Gastrocnemius medialis (tissue), 4 donors: ENCODE data around the gene PLCL1. TPM values are rescaled to one million over a fixed set of nuclear protein-coding genes. Genes with fewer than 3 reads are reported as not detected.

Experiments
- ATAC-seq, 2 donors: fragments of 150-250 bp; one replicate each; pipeline ENCODE4 v1.9.1; 2016
- DNase-seq, 2 donors: peaks; one replicate each; pipeline ENCODE4 v3.0.0-alpha.2; 2019
- H3K27ac ChIP-seq, 4 donors: fragments of 200-600 bp; sonication (generic); 1 replicate in 1 of 4; 2 replicates in 3 of 4; pipeline ENCODE4 v1.5.1; 2016 to 2018; ENCODE audit warnings: mild to moderate bottlenecking in 2 of 4, moderate library complexity in 1 of 4
- H3K27me3 ChIP-seq, 3 donors: fragments of 200-600 bp; sonication (generic) in 2 of 3; 1 replicate in 1 of 3; 2 replicates in 2 of 3; pipeline versions ENCODE4 v1.5.1 to v1.6.0; 2016 to 2019; ENCODE audit warnings: mild to moderate bottlenecking in 1 of 3, moderate library complexity in 1 of 3
- H3K36me3 ChIP-seq, 2 donors: fragments of 200-600 bp; sonication (generic) in 1 of 2; one replicate each; pipeline ENCODE4 v1.5.1; 2017 to 2018
- H3K4me1 ChIP-seq, 2 donors: fragments of 200-600 bp; sonication (generic) in 1 of 2; one replicate each; pipeline ENCODE4 v1.5.1; 2016 to 2017; ENCODE audit warnings: mild to moderate bottlenecking in 2 of 2
- H3K4me3 ChIP-seq, 4 donors: fragments of 200-600 bp; sonication (generic) in 3 of 4; 1 replicate in 1 of 4; 2 replicates in 3 of 4; pipeline ENCODE4 v1.5.1; 2016 to 2019; ENCODE audit warnings: mild to moderate bottlenecking in 2 of 4
- H3K9me3 ChIP-seq, 3 donors: fragments of 200-600 bp; sonication (generic) in 2 of 3; 1 replicate in 1 of 3; 2 replicates in 2 of 3; pipeline ENCODE4 v1.5.1; 2016 to 2019
- POLR2A ChIP-seq, 2 donors: fragments of 450-650 bp; IDR thresholded peaks; one replicate each; pipeline ENCODE4 v1.6.1; 2017; ENCODE audit warnings: antibody characterized with exemption in 2 of 2, mild to moderate bottlenecking in 2 of 2, moderate library complexity in 2 of 2
- in situ Hi-C, 4 donors: fragments of 200-750 bp; cut with MboI; loops; one replicate each; pipeline versions ENCODE4 v1.15.0 to v1.8.0; 2017; ENCODE audit warnings: low sequenced_read_pairs in 4 of 4
- intact Hi-C: fragments of 100-400 bp; cut with DNase I; formaldehyde crosslinking; loops from one replicate; pipeline ENCODE4 v1.15.1; 2023; ENCODE audit warnings: low total_unique reads
- total RNA-seq, 4 donors: library from RNA; depleted of rRNA; stranded (reverse); fragments of >200 nt; gene quantifications; one replicate each; pipeline versions ENCODE4 v1.1.0 to v1.2.3, GENCODE V29; 2016
- TF ChIP-seq, protein P1 (sequence below), 5 experiments: fragments of 450-650 bp in 3 of 5; fragments of 200-600 bp in 2 of 5; sonication (generic) in 2 of 5; IDR thresholded peaks in 4 of 5; conservative IDR thresholded peaks in 1 of 5; 1 replicate in 4 of 5; 2 replicates in 1 of 5; pipeline ENCODE4 v1.5.1; 2016 to 2019; ENCODE audit warnings: antibody characterized with exemption in 5 of 5, mild to moderate bottlenecking in 3 of 5, moderate library complexity in 3 of 5

Gene PLCL1
- total RNA-seq, 4 donors from 2014 or later: 5.9 to 10.7 (median 9.8) TPM

DNA sequence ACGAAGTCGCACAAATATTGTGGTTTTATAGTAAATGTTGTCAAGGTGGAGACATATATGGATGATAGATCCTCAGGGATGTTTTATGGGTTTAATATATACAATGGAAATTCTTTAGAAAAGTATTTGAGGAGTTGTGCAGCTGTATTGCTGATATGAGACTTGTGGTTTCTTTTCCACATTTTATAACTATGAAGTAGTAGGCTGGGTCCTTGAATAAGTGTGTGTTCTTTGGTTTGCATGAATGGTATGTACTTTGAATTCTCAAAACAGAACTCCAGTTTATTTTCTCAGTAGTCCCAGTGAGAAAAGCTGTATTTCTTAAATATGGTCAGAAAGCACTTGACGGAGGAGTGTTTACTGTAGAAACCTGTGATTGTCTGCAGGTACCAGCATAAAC lies 42.4 kb downstream of the PLCL1 start:
- intact Hi-C loops (no loop called here), in situ Hi-C loops (no loop called here)
- Histone ChIP-seq H3K27ac (no peak overlapping the region), H3K9me3 (no peaks in the 10 kb centered on the region), H3K4me1 (peaks cover 31% of the 10 kb centered on the region in 2 donors), H3K36me3 (no peaks in the 10 kb centered on the region), H3K4me3 (no peak overlapping the region), H3K27me3 (no peaks in the 10 kb centered on the region)
- TF ChIP-seq, protein P1, sequence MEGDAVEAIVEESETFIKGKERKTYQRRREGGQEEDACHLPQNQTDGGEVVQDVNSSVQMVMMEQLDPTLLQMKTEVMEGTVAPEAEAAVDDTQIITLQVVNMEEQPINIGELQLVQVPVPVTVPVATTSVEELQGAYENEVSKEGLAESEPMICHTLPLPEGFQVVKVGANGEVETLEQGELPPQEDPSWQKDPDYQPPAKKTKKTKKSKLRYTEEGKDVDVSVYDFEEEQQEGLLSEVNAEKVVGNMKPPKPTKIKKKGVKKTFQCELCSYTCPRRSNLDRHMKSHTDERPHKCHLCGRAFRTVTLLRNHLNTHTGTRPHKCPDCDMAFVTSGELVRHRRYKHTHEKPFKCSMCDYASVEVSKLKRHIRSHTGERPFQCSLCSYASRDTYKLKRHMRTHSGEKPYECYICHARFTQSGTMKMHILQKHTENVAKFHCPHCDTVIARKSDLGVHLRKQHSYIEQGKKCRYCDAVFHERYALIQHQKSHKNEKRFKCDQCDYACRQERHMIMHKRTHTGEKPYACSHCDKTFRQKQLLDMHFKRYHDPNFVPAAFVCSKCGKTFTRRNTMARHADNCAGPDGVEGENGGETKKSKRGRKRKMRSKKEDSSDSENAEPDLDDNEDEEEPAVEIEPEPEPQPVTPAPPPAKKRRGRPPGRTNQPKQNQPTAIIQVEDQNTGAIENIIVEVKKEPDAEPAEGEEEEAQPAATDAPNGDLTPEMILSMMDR (IDR thresholded peaks at IDR 0.05 in 4 of 5, conservative IDR thresholded peaks at IDR 0.05 in 1 of 5): no peak
- no peak for TF ChIP-seq POLR2A (IDR thresholded peaks at IDR 0.05)
- ATAC-seq (no peak), DNase-seq (no peak)

DNA sequence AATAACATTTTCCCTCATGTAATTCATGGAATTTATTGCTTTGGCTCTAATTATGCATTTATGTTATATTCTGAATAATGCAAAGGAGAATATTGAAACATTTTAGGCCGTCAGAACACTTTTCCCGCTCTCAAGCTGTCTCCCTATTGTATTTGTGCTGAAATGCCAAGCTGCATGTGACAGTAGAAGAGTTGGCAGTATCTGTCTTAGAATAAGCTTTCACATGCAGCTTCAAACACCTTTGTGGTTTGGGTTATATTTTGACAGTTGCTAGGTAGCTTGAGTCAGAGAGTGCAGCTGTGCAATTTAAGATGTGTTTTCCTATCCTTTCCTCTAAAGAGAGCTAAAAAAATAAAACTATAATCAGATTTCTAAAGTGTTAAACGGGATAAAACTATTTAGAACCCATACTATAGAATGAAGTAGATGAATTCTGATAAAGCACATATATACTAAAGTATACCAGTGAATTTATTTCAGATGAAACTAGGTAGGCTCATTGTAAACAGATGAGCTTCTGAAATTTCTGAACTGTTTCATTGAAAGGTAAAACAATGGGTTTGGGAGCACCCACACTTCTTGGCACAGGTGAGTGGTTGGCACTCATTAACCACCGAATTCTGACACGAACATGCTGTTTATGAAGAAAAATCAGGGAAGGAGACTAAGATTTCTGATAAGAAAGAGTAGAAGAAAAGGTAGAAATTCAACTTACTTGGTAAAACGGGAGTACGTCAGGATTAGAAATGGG lies 43.4 kb downstream of the PLCL1 start:
- Histone ChIP-seq H3K27me3 (no peaks in the 10 kb centered on the region), H3K36me3 (no peaks in the 10 kb centered on the region), H3K4me1 (peaks cover 42% of the 10 kb centered on the region in 2 donors), H3K9me3 (no peaks in the 10 kb centered on the region), H3K27ac (peak overlapping the region in 1 of 4 donors; percentile 47), H3K4me3 (no peak overlapping the region)
- TF ChIP-seq, protein P1 (IDR thresholded peaks at IDR 0.05 in 4 of 5, conservative IDR thresholded peaks at IDR 0.05 in 1 of 5): no peak
- TF ChIP-seq POLR2A (IDR thresholded peaks at IDR 0.05): no peak
- ATAC-seq: peak in 1 of 2 donors; percentile 60
- in situ Hi-C loops (no loop called here), intact Hi-C loops (no loop called here)
- DNase-seq: no peak

DNA sequence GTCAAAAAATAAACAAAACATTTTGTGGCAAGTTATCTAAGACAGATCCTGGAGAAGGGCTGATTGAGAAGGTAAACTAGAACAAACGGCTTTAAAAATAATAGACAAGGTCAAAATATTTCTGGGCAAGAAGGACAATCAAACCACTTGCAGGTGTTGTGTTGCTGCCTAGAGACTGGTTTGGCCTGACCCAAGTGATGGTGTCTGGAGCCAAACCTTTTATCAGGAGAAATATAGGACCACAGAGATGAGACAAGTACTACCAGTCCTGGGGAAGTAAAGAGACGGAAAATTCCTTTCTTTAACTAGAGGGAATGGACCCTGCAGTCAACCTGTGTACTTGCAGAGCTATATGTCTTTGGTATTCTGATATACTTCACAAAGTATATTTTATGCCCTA lies 44.2 kb downstream of the PLCL1 start:
- intact Hi-C loops (no loop called here), in situ Hi-C loops (no loop called here)
- no peaks in the 10 kb centered on the region for H3K27me3 ChIP-seq
- H3K9me3 ChIP-seq: no peaks in the 10 kb centered on the region
- TF ChIP-seq POLR2A (IDR thresholded peaks at IDR 0.05): no peak
- TF ChIP-seq, protein P1 (IDR thresholded peaks at IDR 0.05 in 4 of 5, conservative IDR thresholded peaks at IDR 0.05 in 1 of 5): no peak
- ATAC-seq (no peak), DNase-seq (no peak)
- H3K36me3 ChIP-seq: no peaks in the 10 kb centered on the region
- peak overlapping the region in 1 of 4 donors; percentile 47 for H3K27ac ChIP-seq
- peaks cover 48 to 49% of the 10 kb centered on the region in 2 donors for H3K4me1 ChIP-seq
- no peak overlapping the region for H3K4me3 ChIP-seq

DNA sequence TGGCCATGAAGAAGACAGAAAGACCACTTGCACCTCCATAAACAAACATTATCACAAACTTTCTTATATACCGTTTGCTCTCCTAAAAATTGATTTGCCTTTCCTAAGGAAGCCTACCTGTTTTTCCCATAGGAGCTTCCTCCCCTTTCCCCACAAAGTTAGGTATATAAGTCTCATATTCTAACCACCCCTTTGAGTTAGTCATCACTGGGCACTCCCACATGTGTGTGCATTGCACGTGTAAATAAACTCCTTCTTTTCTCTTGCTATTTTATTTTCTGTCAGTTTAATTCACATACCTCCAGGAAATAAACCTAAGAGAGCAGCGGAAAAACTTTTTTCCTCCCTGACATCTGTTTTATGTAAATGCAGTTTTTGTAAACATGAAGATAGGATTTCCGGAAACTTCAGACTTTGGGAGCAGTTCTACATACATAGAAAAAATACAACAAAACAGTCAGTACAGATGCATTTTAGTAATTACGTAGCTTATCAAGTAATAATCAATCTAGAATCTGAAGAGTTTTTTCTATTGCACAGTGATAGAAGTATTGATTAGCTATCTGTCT lies 46.6 kb downstream of the PLCL1 start:
- no peak for TF ChIP-seq POLR2A (IDR thresholded peaks at IDR 0.05)
- TF ChIP-seq, protein P1 (IDR thresholded peaks at IDR 0.05 in 4 of 5, conservative IDR thresholded peaks at IDR 0.05 in 1 of 5): no peak
- H3K27ac ChIP-seq: no peak overlapping the region
- H3K4me3 ChIP-seq: no peak overlapping the region
- no peaks in the 10 kb centered on the region for H3K36me3 ChIP-seq
- H3K4me1 ChIP-seq: peaks cover 54 to 68% of the 10 kb centered on the region in 2 donors
- in situ Hi-C loops: no loop called here
- ATAC-seq (no peak), DNase-seq (no peak)
- H3K27me3 ChIP-seq: no peaks in the 10 kb centered on the region
- H3K9me3 ChIP-seq: no peaks in the 10 kb centered on the region
- intact Hi-C loops: loop anchor here (2.0 kb wide), 1 partner anchor 276 kb away; no protein-coding TSS in a partner anchor
